Neural progenitor cell (in vitro differentiated cells): ENCODE measurements around the gene INPP1.

ENCODE experiments used
- EZH2 ChIP-seq: fragments of 200-600 bp; sonication (generic); IDR thresholded peaks from 2 replicates; pipeline ENCODE4 v1.6.1; 2017; ENCODE audit warnings: antibody characterized with exemption, mild to moderate bottlenecking, moderate library complexity
- EZH2phosphoT487 ChIP-seq: fragments of 200-600 bp; sonication (generic); IDR thresholded peaks from 2 replicates; pipeline ENCODE4 v1.6.1; 2017; ENCODE audit warnings: antibody characterized with exemption
- TF ChIP-seq, protein P1 (sequence below): fragments of 200-600 bp; sonication (generic); IDR thresholded peaks from 2 replicates; pipeline ENCODE4 v1.5.1; 2017; ENCODE audit warnings: antibody characterized with exemption, mild to moderate bottlenecking

DNA sequence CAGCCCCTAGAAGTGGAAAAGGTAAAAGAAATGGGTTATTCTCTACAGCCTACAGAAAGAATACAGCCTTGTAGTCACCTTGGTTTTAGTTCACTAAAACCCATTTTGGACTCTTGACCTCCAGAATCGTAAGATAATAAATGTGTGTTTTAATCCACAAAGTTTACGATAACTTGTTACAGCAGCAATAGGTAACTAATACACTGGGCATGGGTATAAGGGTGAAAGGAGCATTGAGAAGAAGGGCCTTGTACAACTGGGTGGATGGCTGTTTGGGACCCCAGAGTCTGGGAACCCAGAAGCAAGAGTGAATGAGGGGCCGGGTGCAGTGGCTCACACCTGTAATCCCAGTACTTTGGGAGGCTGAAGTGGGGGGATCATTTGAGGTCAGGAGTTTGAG is 62.6 kb downstream of the INPP1 start:
- TF ChIP-seq, protein P1, sequence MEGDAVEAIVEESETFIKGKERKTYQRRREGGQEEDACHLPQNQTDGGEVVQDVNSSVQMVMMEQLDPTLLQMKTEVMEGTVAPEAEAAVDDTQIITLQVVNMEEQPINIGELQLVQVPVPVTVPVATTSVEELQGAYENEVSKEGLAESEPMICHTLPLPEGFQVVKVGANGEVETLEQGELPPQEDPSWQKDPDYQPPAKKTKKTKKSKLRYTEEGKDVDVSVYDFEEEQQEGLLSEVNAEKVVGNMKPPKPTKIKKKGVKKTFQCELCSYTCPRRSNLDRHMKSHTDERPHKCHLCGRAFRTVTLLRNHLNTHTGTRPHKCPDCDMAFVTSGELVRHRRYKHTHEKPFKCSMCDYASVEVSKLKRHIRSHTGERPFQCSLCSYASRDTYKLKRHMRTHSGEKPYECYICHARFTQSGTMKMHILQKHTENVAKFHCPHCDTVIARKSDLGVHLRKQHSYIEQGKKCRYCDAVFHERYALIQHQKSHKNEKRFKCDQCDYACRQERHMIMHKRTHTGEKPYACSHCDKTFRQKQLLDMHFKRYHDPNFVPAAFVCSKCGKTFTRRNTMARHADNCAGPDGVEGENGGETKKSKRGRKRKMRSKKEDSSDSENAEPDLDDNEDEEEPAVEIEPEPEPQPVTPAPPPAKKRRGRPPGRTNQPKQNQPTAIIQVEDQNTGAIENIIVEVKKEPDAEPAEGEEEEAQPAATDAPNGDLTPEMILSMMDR = no peak
- TF ChIP-seq EZH2phosphoT487 = no peak
- no peak for TF ChIP-seq EZH2
